Osteoblast (primary cell): ENCODE results near the gene MAGEB4. TPM values are rescaled to one million over a fixed set of nuclear protein-coding genes. Genes with fewer than 3 reads are reported as not detected.

Experiments
- DNase-seq: peaks from one replicate; pipeline ENCODE4 v3.0.0; 2011; ENCODE audit warnings: low spot score, mixed read lengths; ENCODE audit not compliant: insufficient read length; ENCODE audit errors: missing footprints
- H2AFZ ChIP-seq: 2 replicates; pipeline ENCODE4 v1.6.0; 2011; ENCODE audit warnings: mild to moderate bottlenecking, low read length
- H3K27ac ChIP-seq: 2 replicates; pipeline ENCODE4 v1.5.1; 2011; ENCODE audit warnings: mild to moderate bottlenecking, low read depth, low read length, moderate library complexity
- H3K27me3 ChIP-seq: 2 replicates; pipeline ENCODE4 v1.6.0; 2012; ENCODE audit warnings: mild to moderate bottlenecking, control low read depth, inconsistent platforms, low read length, moderate library complexity; ENCODE audit not compliant: insufficient read depth
- H3K36me3 ChIP-seq: 2 replicates; pipeline ENCODE4 v1.5.1; 2011; ENCODE audit warnings: mild to moderate bottlenecking, low read length, control low read depth, moderate library complexity; ENCODE audit not compliant: insufficient read depth
- H3K4me1 ChIP-seq: 2 replicates; pipeline ENCODE4 v1.5.1; 2011; ENCODE audit warnings: mild to moderate bottlenecking, low read length, control low read depth, moderate library complexity; ENCODE audit not compliant: insufficient read depth
- H3K4me2 ChIP-seq: 2 replicates; pipeline ENCODE4 v1.6.0; 2011; ENCODE audit warnings: mild to moderate bottlenecking, low read length; ENCODE audit not compliant: insufficient read depth
- H3K4me3 ChIP-seq: fragments of 200-600 bp; sonication (generic); 3 replicates; pipeline ENCODE4 v1.5.1; 2012; ENCODE audit warnings: mild to moderate bottlenecking, low read length, inconsistent platforms; ENCODE audit not compliant: insufficient read depth
- H3K79me2 ChIP-seq: 2 replicates; pipeline ENCODE4 v1.6.0; 2012; ENCODE audit warnings: mild to moderate bottlenecking, low read length, control low read depth, inconsistent platforms; ENCODE audit not compliant: insufficient read depth
- H3K9me3 ChIP-seq: 2 replicates; pipeline ENCODE4 v1.5.1; 2011; ENCODE audit warnings: low read depth, low read length, control low read depth
- H4K20me1 ChIP-seq: 2 replicates; pipeline ENCODE4 v1.6.0; 2012; ENCODE audit warnings: mild to moderate bottlenecking, low read length, control low read depth; ENCODE audit not compliant: insufficient read depth
- CTCF ChIP-seq: IDR thresholded peaks from 2 replicates; pipeline ENCODE4 v1.5.1; 2011; ENCODE audit warnings: mild to moderate bottlenecking, low read depth, low read length, moderate library complexity; ENCODE audit errors: extremely low read depth
- total RNA-seq: library from RNA; depleted of rRNA; stranded (reverse); fragments of >200 nt; gene quantifications from 2 replicates; pipeline ENCODE4 v1.2.3, GENCODE V29; 2012

Gene MAGEB4
- total RNA-seq, 1 donor = not detected

GRCh38 chrX:30248854-30249253 is 7.1 kb downstream of the MAGEB4 start:
- TF ChIP-seq CTCF = no peak
- Histone ChIP-seq H3K36me3 (no peaks in the 10 kb centered on the region), H4K20me1 (no peaks in the 10 kb centered on the region), H2AFZ (no peak overlapping the region), H3K27ac (no peak overlapping the region), H3K4me1 (no peaks in the 10 kb centered on the region), H3K4me3 (no peak overlapping the region), H3K79me2 (no peaks in the 10 kb centered on the region), H3K27me3 (no peaks in the 10 kb centered on the region), H3K4me2 (no peak overlapping the region), H3K9me3 (no peaks in the 10 kb centered on the region)
- DNase-seq = no peak

- Histone ChIP-seq H3K27ac (no peak overlapping the region), H4K20me1 (no peaks in the 10 kb centered on the region), H3K36me3 (no peaks in the 10 kb centered on the region), H3K4me3 (no peak overlapping the region), H2AFZ (no peak overlapping the region), H3K4me2 (no peak overlapping the region), H3K27me3 (no peaks in the 10 kb centered on the region), H3K9me3 (no peaks in the 10 kb centered on the region), H3K79me2 (no peaks in the 10 kb centered on the region), H3K4me1 (no peaks in the 10 kb centered on the region)
- DNase-seq = no peak
- no peak for TF ChIP-seq CTCF
These were observed 11.5 kb downstream of the MAGEB4 start for GRCh38 chrX:30253257-30253656.

GRCh38 chrX:30259927-30260326 is 18.1 kb downstream of the MAGEB4 start:
- no peak overlapping the region for H3K27ac ChIP-seq
- TF ChIP-seq CTCF = no peak
- H3K4me2 ChIP-seq = no peak overlapping the region
- H3K79me2 ChIP-seq = no peaks in the 10 kb centered on the region
- H3K36me3 ChIP-seq = no peaks in the 10 kb centered on the region
- H3K4me1 ChIP-seq = no peaks in the 10 kb centered on the region
- no peak overlapping the region for H3K4me3 ChIP-seq
- no peaks in the 10 kb centered on the region for H3K27me3 ChIP-seq
- DNase-seq = no peak
- no peaks in the 10 kb centered on the region for H4K20me1 ChIP-seq
- no peak overlapping the region for H2AFZ ChIP-seq
- no peaks in the 10 kb centered on the region for H3K9me3 ChIP-seq

GRCh38 chrX:30261012-30261411 is 19.2 kb downstream of the MAGEB4 start:
- H3K9me3 ChIP-seq = no peaks in the 10 kb centered on the region

More at GRCh38 chrX:30261012-30261411, 19.2 kb downstream of the MAGEB4 start:
- no peak overlapping the region for H3K27ac ChIP-seq
- no peak overlapping the region for H2AFZ ChIP-seq
- H3K27me3 ChIP-seq = no peaks in the 10 kb centered on the region
- no peaks in the 10 kb centered on the region for H3K4me1 ChIP-seq
- H3K36me3 ChIP-seq = no peaks in the 10 kb centered on the region
- DNase-seq = no peak
- no peaks in the 10 kb centered on the region for H3K79me2 ChIP-seq
- H3K4me3 ChIP-seq = no peak overlapping the region
- TF ChIP-seq CTCF = no peak
- H3K4me2 ChIP-seq = no peak overlapping the region
- no peaks in the 10 kb centered on the region for H4K20me1 ChIP-seq
